ENCODE data around the gene PWP1. TPM values are rescaled to one million over a fixed set of nuclear protein-coding genes. Genes with fewer than 3 reads are reported as not detected.

Gene PWP1
- total and polyA plus RNA-seq, 2 experiments from 2014 or later: 54.8 to 60.4 TPM

DNA sequence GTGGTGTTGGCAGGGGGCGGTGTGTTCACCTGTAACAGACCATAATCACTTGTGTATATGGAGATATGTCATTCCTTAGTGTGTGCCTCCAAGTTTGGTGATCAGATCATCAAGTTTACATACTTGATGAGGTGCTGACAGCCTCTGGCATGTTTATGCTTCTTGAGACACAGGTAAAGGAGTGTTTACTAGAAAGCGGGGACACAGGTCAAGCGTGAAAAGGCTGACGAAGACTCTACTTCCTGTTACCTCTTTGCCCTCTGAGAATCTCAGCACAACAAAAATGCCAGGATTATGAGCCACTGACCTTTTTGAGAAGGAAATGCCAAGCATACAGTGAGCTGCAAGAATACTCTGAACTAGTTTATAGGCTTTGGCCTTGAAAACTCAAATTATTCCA is 45.8 kb downstream of the PWP1 start:
- Histone ChIP-seq H3K9me3 (ENCODE audit: low read depth) (no peaks in the 10 kb centered on the region), H3K36me3 (replicated peaks; ENCODE audit: insufficient read depth, low read depth) (peaks cover under 1% of the 10 kb centered on the region), H3K4me2 (no peak overlapping the region), H3K79me2 (no peaks in the 10 kb centered on the region), H3K9me2 (replicated peaks; ENCODE audit: insufficient read depth) (no peaks in the 10 kb centered on the region), H3K4me1 (ENCODE audit: insufficient read depth) (no peaks in the 10 kb centered on the region), H3K27me3 (no peaks in the 10 kb centered on the region), H4K20me1 (ENCODE audit: insufficient read depth, poor library complexity, severe bottlenecking) (peaks cover 4% of the 10 kb centered on the region), H2AFZ (no peak overlapping the region), H3K27ac (no peak overlapping the region), H3K4me3 (no peak overlapping the region)
- WGBS (ENCODE audit: low lambda C conversion rate, missing lambda C conversion rate): 75% methylated on average over 4 of the region's 4 CpGs
- TF ChIP-seq, protein P1, sequence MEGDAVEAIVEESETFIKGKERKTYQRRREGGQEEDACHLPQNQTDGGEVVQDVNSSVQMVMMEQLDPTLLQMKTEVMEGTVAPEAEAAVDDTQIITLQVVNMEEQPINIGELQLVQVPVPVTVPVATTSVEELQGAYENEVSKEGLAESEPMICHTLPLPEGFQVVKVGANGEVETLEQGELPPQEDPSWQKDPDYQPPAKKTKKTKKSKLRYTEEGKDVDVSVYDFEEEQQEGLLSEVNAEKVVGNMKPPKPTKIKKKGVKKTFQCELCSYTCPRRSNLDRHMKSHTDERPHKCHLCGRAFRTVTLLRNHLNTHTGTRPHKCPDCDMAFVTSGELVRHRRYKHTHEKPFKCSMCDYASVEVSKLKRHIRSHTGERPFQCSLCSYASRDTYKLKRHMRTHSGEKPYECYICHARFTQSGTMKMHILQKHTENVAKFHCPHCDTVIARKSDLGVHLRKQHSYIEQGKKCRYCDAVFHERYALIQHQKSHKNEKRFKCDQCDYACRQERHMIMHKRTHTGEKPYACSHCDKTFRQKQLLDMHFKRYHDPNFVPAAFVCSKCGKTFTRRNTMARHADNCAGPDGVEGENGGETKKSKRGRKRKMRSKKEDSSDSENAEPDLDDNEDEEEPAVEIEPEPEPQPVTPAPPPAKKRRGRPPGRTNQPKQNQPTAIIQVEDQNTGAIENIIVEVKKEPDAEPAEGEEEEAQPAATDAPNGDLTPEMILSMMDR (IDR thresholded peaks at IDR 0.05; ENCODE audit: poor library complexity): no peak
- no peak for TF ChIP-seq EZH2 (IDR thresholded peaks at IDR 0.05; ENCODE audit: borderline replicate concordance)
- TF ChIP-seq EZH2phosphoT487 (IDR thresholded peaks at IDR 0.05; ENCODE audit: low read depth, severe bottlenecking, unreplicated experiment): no peak
- no peak for DNase-seq (ENCODE audit: low spot score)

DNA sequence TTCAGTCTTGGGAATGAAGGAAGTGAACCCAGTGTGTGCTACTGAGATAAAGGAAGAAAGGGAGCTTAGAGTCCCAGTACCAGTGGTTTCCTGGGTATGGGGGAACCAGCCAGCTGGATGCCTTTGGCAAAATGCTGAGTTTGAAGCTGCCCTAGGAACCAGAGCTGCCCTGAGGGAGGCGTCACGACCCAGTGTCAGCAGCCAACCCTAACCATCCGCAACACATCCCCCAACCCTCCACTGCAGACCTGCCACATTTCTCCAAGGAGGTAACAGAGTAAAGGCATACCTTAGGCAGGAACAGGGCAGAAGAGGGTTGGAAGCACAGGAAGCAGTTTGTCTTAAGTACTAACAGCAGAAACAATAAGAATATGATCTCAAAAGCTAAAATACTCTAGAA is 46.8 kb downstream of the PWP1 start:
- Histone ChIP-seq H3K4me2 (no peak overlapping the region), H3K27ac (no peak overlapping the region), H3K9me3 (ENCODE audit: low read depth) (no peaks in the 10 kb centered on the region), H3K4me3 (no peak overlapping the region), H4K20me1 (ENCODE audit: insufficient read depth, poor library complexity, severe bottlenecking) (peaks cover 4% of the 10 kb centered on the region), H3K4me1 (ENCODE audit: insufficient read depth) (no peaks in the 10 kb centered on the region), H3K9me2 (replicated peaks; ENCODE audit: insufficient read depth) (no peaks in the 10 kb centered on the region), H3K79me2 (no peaks in the 10 kb centered on the region), H3K36me3 (replicated peaks; ENCODE audit: insufficient read depth, low read depth) (peaks cover 3% of the 10 kb centered on the region), H3K27me3 (no peaks in the 10 kb centered on the region), H2AFZ (no peak overlapping the region)
- DNase-seq (ENCODE audit: low spot score): no peak
- TF ChIP-seq EZH2 (IDR thresholded peaks at IDR 0.05; ENCODE audit: borderline replicate concordance) (no peak), EZH2phosphoT487 (IDR thresholded peaks at IDR 0.05; ENCODE audit: low read depth, severe bottlenecking, unreplicated experiment) (no peak)
- TF ChIP-seq, protein P1 (IDR thresholded peaks at IDR 0.05; ENCODE audit: poor library complexity): no peak
- 89% methylated on average over 3 of the region's 3 CpGs for WGBS (ENCODE audit: low lambda C conversion rate, missing lambda C conversion rate)

DNA sequence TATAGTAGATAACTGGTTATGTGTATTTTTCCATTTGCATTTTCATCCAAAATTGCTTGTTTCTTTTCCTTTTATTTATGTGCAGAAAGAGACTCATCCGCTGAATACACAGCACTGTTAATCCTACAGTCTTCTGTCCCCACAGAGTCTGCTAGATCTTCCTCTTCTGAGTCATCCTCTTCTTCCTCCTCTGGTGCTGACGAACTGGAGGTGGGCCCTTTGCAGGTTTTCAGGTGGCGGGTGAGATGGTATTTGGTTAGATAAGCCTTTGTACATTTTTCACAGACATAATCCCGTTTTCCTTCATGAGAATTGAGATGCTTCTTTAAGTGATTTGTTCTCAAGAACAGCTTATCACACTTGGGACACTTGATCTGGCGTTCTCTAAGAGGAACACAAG is 48.5 kb downstream of the PWP1 start:
- no peaks in the 10 kb centered on the region for H3K4me1 ChIP-seq (ENCODE audit: insufficient read depth)
- H2AFZ ChIP-seq: no peak overlapping the region
- H3K9me2 ChIP-seq (replicated peaks; ENCODE audit: insufficient read depth): no peaks in the 10 kb centered on the region
- H3K27ac ChIP-seq: no peak overlapping the region
- H3K36me3 ChIP-seq (replicated peaks; ENCODE audit: insufficient read depth, low read depth): peaks cover 3% of the 10 kb centered on the region
- no peak overlapping the region for H3K4me3 ChIP-seq
- H3K9me3 ChIP-seq (ENCODE audit: low read depth): no peaks in the 10 kb centered on the region
- H3K4me2 ChIP-seq: no peak overlapping the region
- peaks cover 4% of the 10 kb centered on the region for H4K20me1 ChIP-seq (ENCODE audit: insufficient read depth, poor library complexity, severe bottlenecking)
- no peaks in the 10 kb centered on the region for H3K79me2 ChIP-seq
- no peak for DNase-seq (ENCODE audit: low spot score)
- TF ChIP-seq EZH2 (IDR thresholded peaks at IDR 0.05; ENCODE audit: borderline replicate concordance) (no peak), EZH2phosphoT487 (IDR thresholded peaks at IDR 0.05; ENCODE audit: low read depth, severe bottlenecking, unreplicated experiment) (no peak)
- TF ChIP-seq, protein P1 (IDR thresholded peaks at IDR 0.05; ENCODE audit: poor library complexity): no peak
- 88% methylated on average over 5 of the region's 5 CpGs for WGBS (ENCODE audit: low lambda C conversion rate, missing lambda C conversion rate)
- no peaks in the 10 kb centered on the region for H3K27me3 ChIP-seq

DNA sequence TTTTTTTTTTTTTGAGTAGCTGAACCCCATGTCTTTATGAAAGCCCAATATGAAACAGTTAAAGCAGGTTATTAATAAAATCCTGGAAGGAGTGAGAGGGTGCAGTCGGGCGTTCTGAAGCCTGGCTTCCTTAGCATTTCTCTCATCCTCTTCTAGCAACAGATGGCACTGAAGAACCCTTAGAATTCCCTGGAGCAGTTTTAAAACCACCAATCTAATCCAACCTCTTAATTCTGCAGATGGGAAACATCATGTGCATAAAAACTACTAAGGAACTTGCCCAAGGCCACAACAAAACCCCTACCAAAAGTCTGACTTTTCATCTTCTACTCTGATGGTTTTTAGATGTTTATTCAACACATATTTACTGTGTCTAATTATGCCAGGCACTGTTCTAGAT is 50.2 kb downstream of the PWP1 start:
- no peak for DNase-seq (ENCODE audit: low spot score)
- Histone ChIP-seq H4K20me1 (ENCODE audit: insufficient read depth, poor library complexity, severe bottlenecking) (peaks cover 4% of the 10 kb centered on the region), H3K9me3 (ENCODE audit: low read depth) (no peaks in the 10 kb centered on the region), H3K4me3 (no peak overlapping the region), H3K9me2 (replicated peaks; ENCODE audit: insufficient read depth) (no peaks in the 10 kb centered on the region), H3K27me3 (no peaks in the 10 kb centered on the region), H3K36me3 (replicated peaks; ENCODE audit: insufficient read depth, low read depth) (peaks cover 3% of the 10 kb centered on the region), H3K79me2 (no peaks in the 10 kb centered on the region), H3K4me1 (ENCODE audit: insufficient read depth) (no peaks in the 10 kb centered on the region), H3K27ac (no peak overlapping the region), H2AFZ (no peak overlapping the region), H3K4me2 (no peak overlapping the region)
- TF ChIP-seq, protein P1 (IDR thresholded peaks at IDR 0.05; ENCODE audit: poor library complexity): no peak
- TF ChIP-seq EZH2phosphoT487 (IDR thresholded peaks at IDR 0.05; ENCODE audit: low read depth, severe bottlenecking, unreplicated experiment) (no peak), EZH2 (IDR thresholded peaks at IDR 0.05; ENCODE audit: borderline replicate concordance) (no peak)
- WGBS (ENCODE audit: low lambda C conversion rate, missing lambda C conversion rate): 86% methylated on average over 2 of the region's 2 CpGs

All from hepatocyte (in vitro differentiated cells).